IPS-18c (cell line): ENCODE results near the gene LILRA6.
"Not testable (repeated sequence)": the region's sequence is repeated elsewhere in the genome, so short reads cannot be mapped to it uniquely, and the experiment has no call there.

Source experiments
- H3K4me3 ChIP-seq: 2 replicates; pipeline ENCODE4 v1.7.0; 2013; ENCODE audit warnings: low read depth, mild to moderate bottlenecking, low read length, moderate library complexity; ENCODE audit not compliant: insufficient read depth
- H3K9me3 ChIP-seq: one replicate; pipeline ENCODE4 v1.6.1; 2013; ENCODE audit warnings: mild to moderate bottlenecking, low read length, moderate library complexity; ENCODE audit not compliant: control insufficient read depth, insufficient read depth

The LILRA6 gene

GRCh38 chr19:54245936-54246335 is 3.3 kb upstream of the LILRA6 start:
- Histone ChIP-seq H3K9me3 (no peaks in the 10 kb centered on the region), H3K4me3 (no peak overlapping the region)

- H3K9me3 ChIP-seq, H3K4me3 ChIP-seq: not testable (repeated sequence)
Measured at GRCh38 chr19:54243809-54244208, 1.2 kb upstream of the LILRA6 start.

- not testable (repeated sequence) for H3K4me3 ChIP-seq, H3K9me3 ChIP-seq
Measured at GRCh38 chr19:54242234-54242633, 356 bp downstream of the LILRA6 start.

- H3K9me3 ChIP-seq, H3K4me3 ChIP-seq: not testable (repeated sequence)
Measured at GRCh38 chr19:54240372-54241336, 1.9 kb downstream of the LILRA6 start.

- H3K4me3 ChIP-seq, H3K9me3 ChIP-seq: not testable (repeated sequence)
Measured at GRCh38 chr19:54239491-54240371, 2.9 kb downstream of the LILRA6 start.

GRCh38 chr19:54233941-54234340 is 8.6 kb downstream of the LILRA6 start:
- H3K4me3 ChIP-seq, result no peak overlapping the region
- H3K9me3 ChIP-seq, result peaks cover 2% of the 10 kb centered on the region

GRCh38 chr19:54231077-54231931 is 11.3 kb downstream of the LILRA6 start:
- Histone ChIP-seq H3K4me3 (no peak overlapping the region), H3K9me3 (peaks cover 2% of the 10 kb centered on the region)

GRCh38 chr19:54230031-54230430 is 12.6 kb downstream of the LILRA6 start:
- peaks cover 2% of the 10 kb centered on the region for H3K9me3 ChIP-seq
- H3K4me3 ChIP-seq, result no peak overlapping the region

- Histone ChIP-seq H3K4me3 (no peak overlapping the region), H3K9me3 (peaks cover 2% of the 10 kb centered on the region)
Measured at GRCh38 chr19:54229146-54229545, 13.4 kb downstream of the LILRA6 start.

GRCh38 chr19:54224619-54225018 is 18.0 kb downstream of the LILRA6 start:
- not testable (repeated sequence) for H3K4me3 ChIP-seq, H3K9me3 ChIP-seq

GRCh38 chr19:54223937-54224281 is 18.7 kb downstream of the LILRA6 start:
- not testable (repeated sequence) for H3K4me3 ChIP-seq

GRCh38 chr19:54223277-54223936 is 19.2 kb downstream of the LILRA6 start:
- not testable (repeated sequence) for H3K9me3 ChIP-seq, H3K4me3 ChIP-seq

More at GRCh38 chr19:54223937-54224281, 18.7 kb downstream of the LILRA6 start:
- not testable (repeated sequence) for H3K9me3 ChIP-seq

- not testable (repeated sequence) for H3K4me3 ChIP-seq, H3K9me3 ChIP-seq
Measured at GRCh38 chr19:54222474-54223276, 19.9 kb downstream of the LILRA6 start, which contains the start of gene LILRB3. Gene LILRB3, minus strand, starts transcription at chr19:54223007. Its CDS starts 31 bp downstream, at chr19:54222976.

- H3K9me3 ChIP-seq, H3K4me3 ChIP-seq: not testable (repeated sequence)
Measured at GRCh38 chr19:54221947-54222346, 20.6 kb downstream of the LILRA6 start.

- H3K9me3 ChIP-seq, H3K4me3 ChIP-seq: not testable (repeated sequence)
Measured at GRCh38 chr19:54219702-54220101, 22.9 kb downstream of the LILRA6 start.
